EL (cell line): ENCODE measurements around the gene IRF9.
A peak's percentile ranks its signal among the peaks of the same experiment; 100 is the strongest.

Experiments
- DNase-seq: peaks from one replicate; pipeline ENCODE4 v3.0.0-alpha.2; 2016

IRF9 gene

DNA sequence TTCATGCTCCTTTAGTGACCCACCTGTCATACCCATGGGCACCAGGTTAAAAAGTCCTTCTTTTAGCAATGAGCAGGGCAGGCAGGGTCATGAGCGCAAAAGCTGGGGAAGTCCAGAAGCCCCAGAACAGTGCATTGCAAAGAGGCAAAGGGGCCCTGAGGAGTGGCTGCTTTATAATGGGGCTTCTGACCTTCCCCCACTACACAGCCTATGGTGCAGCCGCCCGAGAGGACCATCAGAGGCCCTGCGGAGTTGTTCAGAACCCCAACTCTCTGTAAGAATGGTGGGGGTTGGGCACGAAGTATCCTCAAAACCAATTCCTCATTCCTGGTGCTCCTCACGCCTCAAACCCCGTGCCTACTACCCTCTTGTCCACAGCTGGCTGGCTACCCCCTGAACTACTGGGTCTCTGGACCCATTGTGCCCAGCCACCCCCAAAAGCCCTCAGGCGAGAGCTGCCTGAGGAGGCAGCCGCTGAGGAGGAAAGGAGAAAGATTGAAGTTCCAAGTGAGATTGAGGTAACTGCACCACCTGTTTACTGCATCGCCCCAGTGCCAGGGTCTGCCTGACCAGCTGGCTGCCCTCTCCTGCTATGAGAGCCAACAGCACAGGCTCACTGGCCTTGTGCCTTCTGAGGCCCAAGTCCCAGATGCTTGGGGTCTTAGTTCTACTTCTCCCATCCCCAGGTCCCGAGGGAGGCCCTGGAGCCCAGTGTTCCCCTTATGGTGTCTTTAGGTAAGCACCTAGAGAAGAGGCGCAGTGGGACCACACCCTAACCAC, 17.5 kb downstream of the IRF9 start:
- DNase-seq: no peak

DNA sequence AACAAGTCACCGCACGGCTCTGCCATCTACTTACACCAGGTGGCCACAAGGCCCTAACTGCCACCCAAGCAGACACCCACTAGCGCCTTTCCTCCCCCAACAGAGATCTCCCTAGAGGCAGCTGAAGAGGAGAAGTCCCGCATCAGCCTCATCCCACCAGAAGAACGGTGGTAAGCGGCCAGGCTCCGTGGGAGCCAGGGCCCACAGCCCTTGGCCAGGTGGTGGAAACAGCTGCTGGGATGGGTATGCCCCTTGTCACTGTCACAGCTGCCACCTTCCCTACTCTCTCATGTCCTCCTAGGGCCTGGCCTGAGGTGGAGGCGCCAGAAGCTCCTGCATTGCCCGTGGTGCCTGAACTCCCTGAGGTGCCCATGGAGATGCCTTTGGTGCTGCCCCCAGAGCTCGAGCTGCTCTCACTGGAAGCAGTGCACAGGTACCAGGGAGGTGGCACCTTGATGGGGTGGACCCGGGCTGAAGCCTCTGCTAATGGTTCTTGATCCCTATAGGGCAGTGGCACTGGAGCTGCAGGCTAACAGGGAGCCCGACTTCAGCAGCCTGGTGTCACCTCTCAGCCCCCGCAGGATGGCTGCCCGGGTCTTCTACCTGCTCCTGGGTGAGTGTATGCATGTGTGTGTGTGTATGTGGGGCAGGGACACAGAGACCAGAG, 18.4 kb downstream of the IRF9 start:
- no peak for DNase-seq

DNA sequence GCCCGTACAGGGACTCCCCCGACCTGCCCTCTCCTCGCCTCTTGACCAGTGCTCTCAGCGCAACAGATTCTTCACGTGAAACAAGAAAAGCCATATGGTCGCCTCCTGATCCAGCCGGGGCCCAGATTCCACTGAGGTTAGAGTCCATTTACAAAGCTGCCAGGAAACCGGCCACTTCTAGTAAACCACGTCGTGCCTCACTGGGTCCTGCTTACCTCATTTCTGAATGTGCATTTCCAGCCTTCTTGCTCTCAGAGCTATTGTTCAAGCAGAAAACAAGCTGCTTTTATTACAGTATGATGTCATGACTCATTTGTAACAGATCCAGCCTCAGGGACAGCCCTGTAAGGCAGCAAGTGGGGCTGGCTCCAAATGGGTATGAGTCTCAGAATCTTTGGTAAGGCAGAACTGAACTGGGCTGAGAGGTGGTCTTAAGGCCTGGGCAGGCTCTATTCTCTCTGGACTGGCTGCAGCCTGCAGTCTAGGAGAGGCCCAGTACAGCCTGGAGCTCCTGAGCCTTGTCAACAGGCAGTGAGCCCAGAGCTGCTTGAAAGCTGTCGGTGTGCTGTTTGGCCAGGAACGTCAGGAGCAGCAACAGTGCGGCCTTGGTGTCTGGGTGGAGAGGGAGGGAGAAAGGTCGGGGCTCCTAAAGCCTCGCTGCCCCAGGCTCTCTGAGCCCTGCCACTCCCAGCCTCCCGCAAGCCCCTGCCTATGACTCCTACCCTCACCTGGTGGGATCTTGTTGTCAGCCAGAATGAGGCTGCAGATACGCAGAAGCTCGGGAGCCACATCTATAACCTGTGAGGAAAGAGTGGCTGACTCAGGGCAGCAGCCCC, 19.1 kb downstream of the IRF9 start:
- peak; percentile 67 for DNase-seq

DNA sequence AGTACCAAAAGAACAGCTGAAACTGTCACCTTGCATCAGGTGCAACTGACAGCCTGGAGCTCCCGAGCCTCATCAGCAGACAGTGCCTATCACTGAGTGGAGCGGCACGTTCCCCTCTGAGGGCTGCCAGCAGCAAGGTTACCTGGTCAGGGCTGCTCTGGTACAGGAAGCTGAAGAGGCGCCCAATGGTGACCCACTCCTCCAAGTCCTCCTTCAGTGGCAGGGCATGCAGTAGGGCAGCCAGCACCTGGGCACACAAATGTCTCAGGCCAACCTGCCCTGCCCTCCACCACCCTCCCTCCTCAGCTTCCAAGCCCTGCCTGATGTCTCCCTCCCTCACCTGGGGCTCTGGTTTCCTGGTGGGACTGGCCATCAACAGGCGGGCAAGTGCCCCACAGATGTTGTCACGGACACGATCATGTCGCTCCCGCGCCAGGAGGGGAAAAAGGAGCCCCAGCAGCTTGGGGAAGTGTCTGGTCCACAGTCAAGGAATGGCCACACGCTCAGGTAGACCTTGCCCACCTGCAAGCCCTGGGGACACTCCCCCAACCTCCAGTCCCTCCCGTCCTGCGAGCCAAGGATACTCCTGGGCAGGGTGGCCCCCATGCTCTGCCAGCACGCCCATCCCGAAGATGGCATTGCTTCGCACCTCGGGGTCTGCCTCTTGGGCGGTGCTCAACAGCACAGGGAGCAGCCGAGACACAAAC, 20.5 kb downstream of the IRF9 start:
- DNase-seq: no peak

DNA sequence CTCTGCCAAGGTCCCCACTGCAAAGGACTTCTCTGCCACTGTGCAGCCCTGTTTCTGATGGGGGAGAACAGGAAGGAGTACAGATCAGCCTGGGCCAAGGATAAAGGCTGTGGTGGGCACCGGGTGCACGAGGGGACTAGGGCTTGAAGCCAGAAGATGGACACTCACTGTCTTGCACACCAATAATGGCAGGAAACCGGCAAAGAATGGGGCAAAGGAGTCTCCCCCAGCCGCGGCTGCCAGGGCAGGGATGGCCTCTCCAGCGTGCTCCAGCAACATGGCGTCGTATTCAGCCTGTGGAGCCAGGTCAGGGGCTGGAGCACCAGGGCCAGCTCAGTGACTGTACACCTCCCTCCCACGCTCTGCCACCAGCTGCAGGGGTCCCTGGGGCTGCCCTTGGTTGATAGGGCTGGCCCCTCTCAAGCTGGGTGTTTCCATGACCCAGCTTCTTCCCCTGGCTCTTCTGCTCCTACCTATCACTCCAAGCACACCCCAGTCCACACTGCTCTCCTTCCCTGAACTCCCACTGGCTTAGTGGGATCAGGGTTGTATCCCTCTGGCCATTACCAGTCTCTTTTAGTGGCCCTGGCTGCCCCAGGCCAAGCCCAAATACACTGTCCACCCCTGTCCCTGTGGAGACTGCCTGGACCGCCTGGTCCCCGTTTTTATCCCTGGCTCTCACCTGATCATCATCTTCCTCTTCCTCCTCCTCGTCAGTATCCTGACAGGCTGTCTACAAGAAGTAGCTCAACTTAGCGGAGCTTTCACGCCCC, 21.2 kb downstream of the IRF9 start:
- no peak for DNase-seq

DNA sequence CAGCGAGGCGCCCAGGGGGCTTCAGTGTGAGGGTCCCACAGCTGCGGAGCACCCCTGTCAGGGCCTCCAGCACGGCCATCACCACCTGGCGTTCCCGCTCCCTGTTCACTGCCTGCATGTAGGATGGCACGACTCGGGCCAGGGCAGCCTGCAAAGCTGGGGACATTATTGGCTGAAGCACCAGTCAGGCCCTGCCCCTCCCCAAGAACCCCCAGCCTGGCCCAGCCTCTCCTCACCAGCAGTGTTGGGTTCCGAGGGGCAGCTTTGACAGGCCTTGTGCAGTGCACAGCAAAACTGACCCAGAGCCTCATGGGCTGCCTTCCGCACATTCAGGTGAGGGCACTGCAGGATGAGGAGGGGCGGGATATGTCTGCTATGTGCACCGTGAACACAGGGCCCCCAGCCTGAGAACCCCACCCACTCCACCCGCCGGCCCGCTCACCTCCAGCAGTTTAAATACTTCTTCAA, 22.0 kb downstream of the IRF9 start:
- DNase-seq: no peak

DNA sequence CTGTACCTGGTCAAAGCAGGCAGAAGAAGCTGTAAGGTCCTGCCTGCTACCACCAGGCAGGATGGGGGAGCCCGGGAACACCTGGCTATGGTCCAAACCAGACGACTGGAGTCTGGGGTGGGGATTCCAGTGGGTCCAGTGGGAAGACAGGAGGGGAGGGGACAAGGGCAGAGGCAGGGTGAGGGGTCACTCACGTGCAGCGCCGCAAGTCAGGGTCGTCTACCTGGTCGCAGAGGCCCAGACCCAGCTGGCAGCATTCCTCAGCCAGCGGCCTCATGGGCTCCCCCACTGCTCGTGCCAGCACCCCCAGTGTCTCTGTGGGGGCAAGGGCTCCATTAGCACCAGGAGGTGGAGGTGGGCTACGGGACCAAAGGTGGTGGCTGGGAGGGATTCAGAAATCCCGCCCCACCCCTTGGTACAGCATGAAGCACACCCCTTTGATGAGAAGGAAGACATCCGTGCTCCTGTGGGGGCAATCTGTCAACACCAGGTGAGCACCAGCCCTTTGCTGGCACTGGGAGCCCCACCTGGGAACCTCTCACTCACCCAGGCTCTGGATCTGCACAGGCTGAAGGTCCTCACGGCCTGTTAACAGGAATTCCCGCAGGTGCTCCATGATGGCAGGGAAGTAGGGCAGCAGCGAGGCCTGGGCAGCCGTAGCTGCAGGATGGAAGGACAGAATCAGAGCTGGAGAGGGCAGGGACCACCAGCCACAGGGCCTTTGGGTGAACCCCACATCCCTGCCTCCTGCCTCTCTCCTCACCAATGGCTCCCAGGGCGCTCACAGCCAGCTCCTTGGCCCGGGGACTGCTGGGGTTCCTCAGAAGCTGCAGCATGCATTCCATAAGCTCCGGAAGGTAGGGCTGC, 23.3 kb downstream of the IRF9 start:
- no peak for DNase-seq

DNA sequence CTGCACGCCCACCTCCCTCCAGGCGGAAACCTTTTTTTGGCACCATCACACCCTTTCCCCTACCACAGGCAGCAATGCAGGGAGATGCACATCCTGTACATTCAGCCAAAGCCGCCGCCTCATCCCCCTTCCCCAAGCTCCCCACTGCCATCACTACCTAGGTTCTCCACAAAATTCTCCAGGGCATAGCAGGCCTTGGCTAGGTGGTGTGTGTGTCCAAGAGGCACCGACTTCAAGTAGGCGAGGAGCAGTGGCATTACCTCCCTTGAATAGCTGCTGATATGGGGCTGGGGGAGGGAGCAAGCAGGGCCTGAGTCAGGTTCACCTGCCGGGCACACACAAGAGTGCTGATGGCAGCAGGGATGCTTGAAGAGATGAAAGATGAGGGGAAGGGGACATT, 24.0 kb downstream of the IRF9 start:
- DNase-seq: no peak

DNA sequence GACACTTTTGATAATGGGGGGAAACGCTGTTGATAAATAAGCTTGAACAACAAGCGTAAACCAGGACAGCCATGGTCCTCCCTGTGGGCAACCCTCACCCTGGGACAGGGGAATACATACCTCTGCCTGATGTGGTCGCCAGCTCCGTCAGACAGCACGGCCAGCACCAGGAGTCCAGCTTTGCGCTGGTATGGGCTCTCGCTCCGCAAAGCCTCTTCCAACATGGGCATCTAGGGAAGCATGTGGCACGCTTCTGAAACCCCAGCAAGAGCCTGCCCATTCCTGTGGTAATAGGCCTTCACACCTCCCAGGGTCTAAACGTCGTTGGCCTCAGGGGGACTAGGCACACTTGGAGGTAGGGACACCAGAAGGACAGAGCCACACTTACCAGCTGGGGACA, 24.7 kb downstream of the IRF9 start:
- DNase-seq: no peak

DNA sequence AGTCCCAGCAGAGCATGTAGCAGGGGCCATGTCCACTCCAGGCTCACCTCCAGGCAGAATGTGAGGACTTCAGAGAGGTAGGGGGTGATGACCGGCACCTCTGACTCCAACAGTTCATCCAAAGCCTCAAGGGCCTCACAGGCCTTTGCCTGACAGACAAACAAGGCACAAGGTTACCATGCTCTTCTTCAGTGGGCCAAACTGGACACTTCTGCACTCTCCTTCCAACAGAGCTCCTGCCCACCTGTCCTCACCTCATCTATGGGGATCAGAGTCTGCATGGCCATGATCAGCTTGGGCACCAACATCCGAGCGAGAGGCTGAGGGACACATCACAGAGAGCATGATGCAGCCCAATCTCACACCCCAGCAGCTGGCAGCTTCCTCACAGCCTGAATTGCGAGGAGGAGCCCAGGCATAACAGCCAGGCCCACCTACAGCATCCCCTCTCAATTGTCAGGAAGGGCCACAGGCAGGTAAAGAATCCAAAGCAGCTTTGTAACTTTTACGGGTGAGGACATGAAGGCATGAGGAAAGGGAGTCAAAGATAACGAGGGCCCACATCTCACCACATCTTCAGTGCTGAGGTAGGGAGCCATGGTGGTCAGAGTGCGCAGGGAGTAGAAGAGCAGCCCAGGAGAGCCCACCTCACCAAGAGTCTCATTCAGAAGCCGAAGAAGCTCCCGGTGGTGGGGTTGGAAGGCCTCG, 25.9 kb downstream of the IRF9 start:
- DNase-seq: no peak

DNA sequence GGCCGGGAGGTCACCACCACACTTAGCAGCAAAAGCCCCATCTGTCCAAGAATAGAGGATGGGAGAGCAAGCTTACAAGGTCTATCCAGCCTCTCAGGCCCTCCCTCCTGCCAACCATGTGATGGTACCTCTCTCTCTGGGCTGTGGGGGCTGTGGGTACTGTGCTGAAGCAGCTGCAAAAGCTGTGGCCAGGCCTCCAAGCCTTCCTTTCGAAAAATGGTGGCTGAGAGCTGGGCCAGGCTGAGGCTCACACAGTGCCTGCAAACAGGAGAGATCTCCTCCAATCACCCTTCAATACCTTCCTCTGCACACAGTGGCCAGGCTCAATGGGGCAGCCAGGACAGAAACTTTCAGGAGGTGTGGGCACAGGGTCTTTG, 26.5 kb downstream of the IRF9 start:
- DNase-seq: no peak

DNA sequence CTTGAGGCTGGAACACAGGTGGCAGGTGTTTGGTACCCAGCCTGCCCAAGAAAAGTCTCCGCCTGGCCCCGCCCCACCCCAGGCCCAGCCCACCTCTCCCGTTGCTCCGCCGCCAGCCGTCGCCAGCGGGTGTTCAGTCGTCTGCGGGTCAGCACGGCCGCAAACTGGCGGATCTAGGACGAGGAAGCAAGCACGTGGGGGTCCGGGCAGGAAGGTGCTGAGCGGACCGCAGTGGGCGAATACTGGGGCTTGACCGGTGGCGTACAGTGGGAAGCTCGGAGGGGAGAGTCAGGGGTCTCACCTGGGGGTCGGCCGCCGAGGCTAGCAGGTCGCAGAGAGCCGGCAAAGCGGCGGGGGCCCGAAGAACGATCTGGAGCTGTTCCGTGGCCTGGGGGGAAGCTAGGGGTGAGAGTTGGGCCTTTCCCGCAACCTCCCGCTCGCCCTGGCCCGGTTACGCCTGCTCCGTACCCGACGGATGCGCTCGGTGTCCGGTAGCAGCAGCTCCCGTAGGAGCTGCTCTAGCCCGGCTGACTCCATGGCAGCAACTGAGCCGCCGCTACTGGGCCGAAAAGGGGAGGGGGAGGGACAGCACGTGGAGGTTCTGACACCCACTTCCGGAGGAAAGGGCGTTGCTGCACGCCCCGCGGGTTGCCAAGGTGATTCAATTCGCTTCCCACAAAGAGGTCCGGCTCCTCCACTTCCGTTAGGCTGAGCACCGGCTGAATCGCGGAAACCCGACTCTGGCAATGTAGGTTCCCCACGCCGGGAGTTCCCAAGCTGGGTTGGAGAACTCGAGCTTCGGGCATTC, 27.4 kb downstream of the IRF9 start, which contains the start of gene IPO4:
Gene IPO4, minus strand, starts transcription at position 566 of the 808 bp plus-strand sequence. Its CDS starts 29 bp downstream, at position 537.
- peak; percentile 98 for DNase-seq

DNA sequence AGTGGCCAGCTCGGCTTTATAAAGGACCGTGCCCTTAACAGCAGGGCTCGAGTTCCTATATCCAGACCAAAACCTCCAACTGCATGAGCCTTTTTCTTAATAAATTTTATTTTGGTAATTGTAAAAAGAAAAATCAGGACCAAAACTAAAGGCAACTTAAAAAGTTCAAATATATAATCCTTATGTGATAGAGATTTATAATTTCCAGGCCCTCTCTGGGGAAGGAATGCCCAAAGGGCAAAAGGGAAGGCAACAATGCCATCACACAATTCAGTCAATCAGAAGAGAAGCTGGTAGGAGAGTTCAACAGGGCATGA, 28.0 kb downstream of the IRF9 start:
- DNase-seq: no peak

DNA sequence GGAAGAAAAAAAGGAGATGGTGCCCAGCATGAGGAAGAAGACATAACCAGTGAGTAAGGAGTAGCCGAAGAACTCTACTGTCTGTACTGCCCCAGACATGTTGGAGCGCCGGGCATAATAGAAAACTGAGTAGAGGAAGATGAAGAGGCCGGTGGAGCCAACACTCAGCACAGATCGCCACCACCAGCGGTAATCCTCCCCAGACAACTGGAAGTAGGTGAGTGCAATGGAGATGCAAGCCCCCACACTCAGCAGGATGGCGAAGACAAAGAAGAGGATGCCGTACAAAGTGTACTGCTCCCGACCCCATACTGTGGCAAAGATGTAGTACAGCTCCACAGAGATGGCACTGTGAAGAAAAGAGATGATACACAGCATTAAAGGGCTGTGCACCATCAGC, 28.4 kb downstream of the IRF9 start:
- no peak for DNase-seq

DNA sequence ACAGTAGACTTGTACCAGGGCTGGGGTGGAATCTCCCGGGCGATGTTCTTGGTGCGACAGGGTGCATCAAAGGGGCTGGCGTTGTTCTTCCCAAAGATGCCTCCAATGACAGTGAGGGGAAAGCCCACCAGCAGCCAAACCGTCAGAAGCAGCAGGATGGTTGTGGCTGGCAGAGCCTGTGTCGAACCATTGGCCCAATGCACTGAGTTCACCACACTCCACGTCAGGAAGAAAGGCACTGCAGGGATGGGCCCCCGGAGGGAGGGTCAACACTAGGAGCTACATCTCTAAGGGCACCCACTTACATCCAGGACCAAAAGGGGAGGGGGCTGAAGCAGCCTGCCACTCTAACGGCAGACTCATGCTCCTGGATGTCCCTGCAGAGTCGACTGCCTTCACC, 29.4 kb downstream of the IRF9 start:
- DNase-seq: no peak

DNA sequence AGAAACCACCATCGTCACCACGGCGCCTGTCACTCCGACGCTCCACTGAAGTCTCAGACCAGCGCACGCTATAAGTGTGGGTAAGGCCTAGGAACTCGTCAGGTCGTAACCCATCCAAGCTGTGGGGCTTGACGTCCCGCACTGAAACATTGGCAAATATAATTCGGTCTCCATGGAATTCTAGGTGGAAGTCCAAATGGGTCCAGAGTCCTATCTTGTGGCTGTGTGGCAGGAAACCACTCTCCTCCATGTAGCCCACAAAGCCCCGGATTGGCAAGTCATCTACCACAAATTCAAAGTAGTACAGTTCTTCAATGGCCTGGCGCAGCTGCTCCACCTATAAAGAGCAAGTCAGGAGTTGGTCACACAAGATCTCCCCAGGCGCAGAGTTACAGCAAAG, 31.9 kb downstream of the IRF9 start:
- no peak for DNase-seq

DNA sequence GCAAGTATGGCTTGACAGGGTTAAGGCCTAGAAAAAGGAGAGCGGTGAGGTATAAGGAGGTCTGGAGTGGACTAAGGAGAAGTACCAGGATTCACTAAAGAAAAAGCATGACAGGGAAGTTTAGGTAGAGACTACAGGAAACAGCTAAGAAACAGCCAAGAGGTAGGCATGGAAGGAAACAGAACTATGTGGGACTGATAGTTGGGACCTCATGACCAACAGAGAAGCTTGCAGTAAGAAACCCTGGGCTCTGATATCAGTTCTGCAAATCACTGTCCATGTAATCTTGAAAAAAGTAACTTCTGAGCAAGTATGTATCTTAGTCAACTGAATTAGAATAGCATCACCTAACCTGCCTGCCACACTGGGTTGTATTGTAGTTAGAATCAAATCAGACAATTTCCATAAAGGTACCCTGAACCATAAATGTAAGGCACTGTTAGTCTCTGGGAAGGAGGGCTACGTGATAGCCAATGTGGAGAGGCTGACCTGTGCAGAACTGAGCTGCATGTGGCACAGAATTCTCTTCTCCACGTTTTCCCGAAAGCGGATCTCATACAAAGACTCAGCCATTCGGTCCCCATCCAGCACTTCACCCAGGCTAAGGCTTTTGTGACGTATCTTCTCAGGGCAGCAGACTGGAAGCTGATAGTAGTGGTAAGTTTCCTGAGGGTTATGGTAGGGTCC, 33.3 kb downstream of the IRF9 start:
- DNase-seq: no peak

DNA sequence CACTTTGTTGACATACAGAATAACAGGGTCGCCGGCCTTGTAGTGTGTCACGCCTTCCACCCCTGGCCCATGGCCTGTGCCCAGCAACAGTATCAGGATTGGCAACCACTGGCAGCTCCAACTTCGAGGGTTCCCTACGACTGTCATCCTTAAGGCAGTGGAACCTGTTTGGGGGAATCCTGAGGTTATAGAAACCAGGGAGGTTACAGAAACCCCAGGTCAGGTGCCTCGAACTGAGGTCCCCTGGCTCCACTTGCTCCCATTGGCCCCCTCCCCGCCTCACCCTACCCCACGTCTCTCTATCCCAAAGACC, 33.8 kb downstream of the IRF9 start:
- DNase-seq: no peak
